ENCODE data around the gene ZNRF3.

DNA sequence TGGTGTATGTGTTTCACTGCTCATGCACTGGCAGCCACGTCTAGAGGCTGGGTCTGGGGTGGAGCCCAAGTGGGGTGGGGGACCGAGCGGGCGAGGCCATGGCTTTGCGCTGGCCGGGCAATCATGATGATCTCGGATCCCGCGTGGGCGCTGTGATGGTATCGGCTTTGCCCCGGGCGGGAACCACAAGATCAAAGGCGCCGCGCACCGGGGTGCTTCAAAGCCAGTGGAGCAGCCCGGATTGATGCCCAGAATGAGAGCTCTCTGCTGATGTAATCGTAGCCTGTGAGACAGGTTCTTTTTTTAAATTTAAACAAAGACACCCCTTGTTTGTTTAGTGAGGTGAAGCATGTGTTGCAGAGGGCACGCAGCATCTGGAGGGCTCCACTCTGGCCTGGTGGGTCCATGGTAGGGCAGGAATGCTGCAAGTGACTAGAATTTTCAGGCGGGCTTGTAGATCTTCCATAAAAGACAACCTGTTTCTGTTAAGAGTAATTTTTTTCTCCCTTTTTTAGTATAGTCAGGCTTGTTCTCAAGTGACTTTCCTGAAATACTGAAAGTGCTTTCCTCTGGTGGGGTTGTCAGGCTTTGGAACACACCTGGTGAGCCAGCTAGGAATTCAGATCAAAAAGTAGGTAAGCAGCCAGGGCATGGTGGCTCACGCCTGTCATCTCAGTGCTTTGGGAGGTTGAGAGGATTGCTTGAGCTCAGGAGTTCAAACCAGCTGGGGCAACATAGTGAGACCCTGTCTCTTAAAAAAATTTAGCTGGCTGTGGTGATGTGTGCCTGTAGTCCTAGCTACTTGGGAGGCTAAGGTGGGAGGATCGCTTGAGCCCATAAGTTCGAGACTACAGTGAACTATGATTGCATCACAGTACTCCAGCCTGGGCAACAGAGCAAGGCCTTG lies 40.7 kb downstream of the ZNRF3 start:
- TF ChIP-seq, protein P1, sequence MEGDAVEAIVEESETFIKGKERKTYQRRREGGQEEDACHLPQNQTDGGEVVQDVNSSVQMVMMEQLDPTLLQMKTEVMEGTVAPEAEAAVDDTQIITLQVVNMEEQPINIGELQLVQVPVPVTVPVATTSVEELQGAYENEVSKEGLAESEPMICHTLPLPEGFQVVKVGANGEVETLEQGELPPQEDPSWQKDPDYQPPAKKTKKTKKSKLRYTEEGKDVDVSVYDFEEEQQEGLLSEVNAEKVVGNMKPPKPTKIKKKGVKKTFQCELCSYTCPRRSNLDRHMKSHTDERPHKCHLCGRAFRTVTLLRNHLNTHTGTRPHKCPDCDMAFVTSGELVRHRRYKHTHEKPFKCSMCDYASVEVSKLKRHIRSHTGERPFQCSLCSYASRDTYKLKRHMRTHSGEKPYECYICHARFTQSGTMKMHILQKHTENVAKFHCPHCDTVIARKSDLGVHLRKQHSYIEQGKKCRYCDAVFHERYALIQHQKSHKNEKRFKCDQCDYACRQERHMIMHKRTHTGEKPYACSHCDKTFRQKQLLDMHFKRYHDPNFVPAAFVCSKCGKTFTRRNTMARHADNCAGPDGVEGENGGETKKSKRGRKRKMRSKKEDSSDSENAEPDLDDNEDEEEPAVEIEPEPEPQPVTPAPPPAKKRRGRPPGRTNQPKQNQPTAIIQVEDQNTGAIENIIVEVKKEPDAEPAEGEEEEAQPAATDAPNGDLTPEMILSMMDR (conservative IDR thresholded peaks at IDR 0.05 in 1 of 2, IDR thresholded peaks at IDR 0.05 in 1 of 2; ENCODE audit: extremely low read depth in 1 of 2, insufficient read depth in 1 of 2, low read depth in 1 of 2, low read length in 2 of 2) = no peak
- no peak for TF ChIP-seq EZH2 (IDR thresholded peaks at IDR 0.05; ENCODE audit: borderline replicate concordance, low read length)
